Measurements from ENCODE around the gene ZNF318. TPM values are rescaled to one million over a fixed set of nuclear protein-coding genes. Genes with fewer than 3 reads are reported as not detected.

ZNF318 gene
- total and polyA plus RNA-seq, 2 donors (not counting 3 experiments of a cell fraction or from before 2014, with no cell fraction given): 7.1 to 13.6 TPM

- H3K9me3 ChIP-seq (replicated peaks; ENCODE audit: control insufficient read depth, insufficient read depth, low read length): no peaks in the 10 kb centered on the region
- BruUV-seq (replicated peaks): no TSS peak
- no peak overlapping the region for H3K27ac ChIP-seq (ENCODE audit: insufficient read depth, low read depth, low read length)
- FAIRE-seq (no peak), DNase-seq (ENCODE audit: low read depth, low spot score) (no peak)
- no peak overlapping the region for H3K4me2 ChIP-seq (ENCODE audit: insufficient read depth, low read length)
- no peaks in the 10 kb centered on the region for H3K79me2 ChIP-seq (ENCODE audit: control insufficient read depth, insufficient read depth, low read length)
- no peak for TF ChIP-seq POLR2A (IDR thresholded peaks at IDR 0.05; ENCODE audit: low read depth, low read length)
- H3K9me1 ChIP-seq (replicated peaks; ENCODE audit: control insufficient read depth, extremely low read depth, insufficient read depth, low read length): no peaks in the 10 kb centered on the region
- dilution Hi-C loops (cut with MboI; ENCODE audit: extremely low pct_ligation_motif_present, low sequenced_read_pairs): no loop called here
- H4K20me1 ChIP-seq (replicated peaks; ENCODE audit: control insufficient read depth, extremely low read depth, insufficient read depth, low read length): no peaks in the 10 kb centered on the region
- no peaks in the 10 kb centered on the region for H3K36me3 ChIP-seq (ENCODE audit: control insufficient read depth in 2 of 2, extremely low read depth in 1 of 2, insufficient read depth in 2 of 2, low read length in 2 of 2)
- H2AFZ ChIP-seq (ENCODE audit: low read depth, low read length): no peak overlapping the region
- peaks cover 7 to 16% of the 10 kb centered on the region in 2 experiments for H3K27me3 ChIP-seq (ENCODE audit: control insufficient read depth in 2 of 2, insufficient read depth in 2 of 2, low read length in 2 of 2)
- ChIA-PET CTCF (interaction anchor here (1.2 to 1.4 kb wide), 4 partner anchors 9 to 59 kb away, joined by 3 to 4 read pairs (median 3); partner anchors contain the start of gene DNPH1), POLR2A (no interaction called here)
- H3K9ac ChIP-seq (replicated peaks; ENCODE audit: extremely low read depth, insufficient read depth, low read length): no peak overlapping the region
- H3K4me1 ChIP-seq (ENCODE audit: control insufficient read depth, extremely low read depth, insufficient read depth, low read length): no peaks in the 10 kb centered on the region
- intact Hi-C loops (cut with micrococcal nuclease): no loop called here
- H3K4me3 ChIP-seq (replicated peaks in 1 of 3; ENCODE audit: insufficient read depth in 1 of 3, low read depth in 1 of 3, low read length in 3 of 3): no peak overlapping the region
Observed at GRCh38 chr6:43287717-43288679, 81.4 kb downstream of the ZNF318 start.

GRCh38 chr6:43286980-43287716 lies 82.3 kb downstream of the ZNF318 start:
- Histone ChIP-seq H3K4me1 (ENCODE audit: control insufficient read depth, extremely low read depth, insufficient read depth, low read length) (no peaks in the 10 kb centered on the region), H3K4me3 (replicated peaks in 1 of 3; ENCODE audit: insufficient read depth in 1 of 3, low read depth in 1 of 3, low read length in 3 of 3) (no peak overlapping the region), H3K27ac (ENCODE audit: insufficient read depth, low read depth, low read length) (no peak overlapping the region), H3K9ac (replicated peaks; ENCODE audit: extremely low read depth, insufficient read depth, low read length) (no peak overlapping the region), H2AFZ (ENCODE audit: low read depth, low read length) (no peak overlapping the region), H4K20me1 (replicated peaks; ENCODE audit: control insufficient read depth, extremely low read depth, insufficient read depth, low read length) (no peaks in the 10 kb centered on the region), H3K4me2 (ENCODE audit: insufficient read depth, low read length) (no peak overlapping the region), H3K36me3 (ENCODE audit: control insufficient read depth in 2 of 2, extremely low read depth in 1 of 2, insufficient read depth in 2 of 2, low read length in 2 of 2) (no peaks in the 10 kb centered on the region), H3K9me3 (replicated peaks; ENCODE audit: control insufficient read depth, insufficient read depth, low read length) (no peaks in the 10 kb centered on the region), H3K79me2 (ENCODE audit: control insufficient read depth, insufficient read depth, low read length) (no peaks in the 10 kb centered on the region), H3K27me3 (ENCODE audit: control insufficient read depth in 2 of 2, insufficient read depth in 2 of 2, low read length in 2 of 2) (peaks cover 7 to 14% of the 10 kb centered on the region in 2 experiments), H3K9me1 (replicated peaks; ENCODE audit: control insufficient read depth, extremely low read depth, insufficient read depth, low read length) (no peaks in the 10 kb centered on the region)
- BruUV-seq (replicated peaks): no TSS peak
- POLR2A ChIA-PET: no interaction called here
- CTCF ChIA-PET: interaction anchor here (1.2 to 1.4 kb wide), 2 partner anchors 10 to 58 kb away, joined by 3 to 4 read pairs; partner anchors contain the start of gene DNPH1
- intact Hi-C loops (cut with micrococcal nuclease) (no loop called here), dilution Hi-C loops (cut with MboI; ENCODE audit: extremely low pct_ligation_motif_present, low sequenced_read_pairs) (no loop called here)
- DNase-seq (ENCODE audit: low read depth, low spot score) (no peak), FAIRE-seq (no peak)
- TF ChIP-seq FOS (IDR thresholded peaks at IDR 0.05; ENCODE audit: borderline replicate concordance, insufficient read depth, low read length) (no peak), GATA2 (IDR thresholded peaks at IDR 0.05; ENCODE audit: insufficient read depth, insufficient read length, low read depth, low read length) (no peak), JUN (IDR thresholded peaks at IDR 0.05; ENCODE audit: borderline replicate concordance, insufficient read depth, insufficient read length, low read depth) (no peak), MYC (IDR thresholded peaks at IDR 0.05; ENCODE audit: low read depth, low read length) (no peak)
